ENCODE data around the gene IL2RA. TPM values are rescaled to one million over a fixed set of nuclear protein-coding genes. Genes with fewer than 3 reads are reported as not detected.

Gene IL2RA
- total RNA-seq, 4 donors from 2014 or later: 0.42 to 2.2 (median 0.60) TPM; not detected in 1

DNA sequence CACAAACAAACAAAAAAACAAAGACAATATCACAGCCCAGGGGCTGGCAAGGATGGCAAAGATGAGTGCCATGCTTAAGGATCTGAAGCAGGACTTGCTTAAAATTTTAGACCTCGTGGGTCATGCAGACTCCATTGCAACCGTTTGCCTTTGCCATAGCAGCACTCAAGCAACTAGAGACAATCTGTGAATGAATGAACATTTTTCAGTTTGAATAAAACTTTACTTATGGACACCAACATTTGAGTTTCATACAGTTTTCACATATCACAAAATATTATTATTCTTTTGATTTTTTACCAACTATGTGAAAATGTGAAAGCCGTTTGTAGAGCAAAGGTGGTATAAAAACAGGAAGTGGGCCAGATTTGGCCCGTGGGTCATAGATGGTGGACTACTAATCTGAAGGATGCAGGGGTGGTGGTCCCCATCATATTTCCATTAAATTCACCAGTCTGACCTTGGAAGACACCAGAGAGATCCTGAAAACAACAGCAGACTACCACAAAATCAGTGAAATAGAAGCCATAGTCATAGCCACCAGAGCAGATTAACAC is 18.3 kb upstream of the IL2RA start:
- Histone ChIP-seq H3K4me1 (peaks cover 0 to 13% (median 0%) of the 10 kb centered on the region in 4 donors), H3K27me3 (peaks cover 0 to 26% of the 10 kb centered on the region in 2 donors), H3K9me3 (no peaks in the 10 kb centered on the region), H3K4me3 (no peak overlapping the region), H3K36me3 (no peaks in the 10 kb centered on the region), H3K27ac (no peak overlapping the region)
- no peak for DNase-seq (ENCODE audit: low spot score in 2 of 2)
- WGBS, 2 donors: 81 to 82% methylated on average over 4 of the region's 4 CpGs
- TF ChIP-seq, protein P1, sequence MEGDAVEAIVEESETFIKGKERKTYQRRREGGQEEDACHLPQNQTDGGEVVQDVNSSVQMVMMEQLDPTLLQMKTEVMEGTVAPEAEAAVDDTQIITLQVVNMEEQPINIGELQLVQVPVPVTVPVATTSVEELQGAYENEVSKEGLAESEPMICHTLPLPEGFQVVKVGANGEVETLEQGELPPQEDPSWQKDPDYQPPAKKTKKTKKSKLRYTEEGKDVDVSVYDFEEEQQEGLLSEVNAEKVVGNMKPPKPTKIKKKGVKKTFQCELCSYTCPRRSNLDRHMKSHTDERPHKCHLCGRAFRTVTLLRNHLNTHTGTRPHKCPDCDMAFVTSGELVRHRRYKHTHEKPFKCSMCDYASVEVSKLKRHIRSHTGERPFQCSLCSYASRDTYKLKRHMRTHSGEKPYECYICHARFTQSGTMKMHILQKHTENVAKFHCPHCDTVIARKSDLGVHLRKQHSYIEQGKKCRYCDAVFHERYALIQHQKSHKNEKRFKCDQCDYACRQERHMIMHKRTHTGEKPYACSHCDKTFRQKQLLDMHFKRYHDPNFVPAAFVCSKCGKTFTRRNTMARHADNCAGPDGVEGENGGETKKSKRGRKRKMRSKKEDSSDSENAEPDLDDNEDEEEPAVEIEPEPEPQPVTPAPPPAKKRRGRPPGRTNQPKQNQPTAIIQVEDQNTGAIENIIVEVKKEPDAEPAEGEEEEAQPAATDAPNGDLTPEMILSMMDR (IDR thresholded peaks at IDR 0.05): no peak
- TF ChIP-seq EP300 (IDR thresholded peaks at IDR 0.05) (no peak), POLR2A (IDR thresholded peaks at IDR 0.05) (no peak)

DNA sequence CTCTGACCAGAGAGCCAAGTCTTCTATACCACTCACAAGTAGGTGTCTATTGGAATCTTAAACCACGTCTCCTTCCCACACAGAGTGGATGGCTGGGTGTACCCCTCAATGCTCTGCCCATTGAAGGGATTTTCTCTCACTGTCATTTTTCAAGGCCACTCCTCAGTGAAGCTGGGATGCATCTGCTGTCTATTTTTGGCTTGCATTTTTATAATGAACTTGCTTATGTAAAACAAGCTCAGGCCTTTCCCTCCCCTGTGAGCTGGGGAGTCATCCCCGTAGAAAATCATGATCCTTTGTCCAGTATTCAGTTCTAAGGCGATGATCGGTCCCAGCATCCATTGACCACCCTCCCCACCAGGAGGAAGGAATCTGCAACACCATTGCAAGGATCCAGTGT is 16.9 kb upstream of the IL2RA start:
- no peak overlapping the region for H3K4me3 ChIP-seq
- TF ChIP-seq, protein P1 (IDR thresholded peaks at IDR 0.05): no peak
- TF ChIP-seq EP300 (IDR thresholded peaks at IDR 0.05) (no peak), POLR2A (IDR thresholded peaks at IDR 0.05) (no peak)
- no peak for DNase-seq (ENCODE audit: low spot score in 2 of 2)
- WGBS, 2 donors: 82 to 93% methylated on average over 4 of the region's 4 CpGs
- no peaks in the 10 kb centered on the region for H3K9me3 ChIP-seq
- H3K36me3 ChIP-seq: no peaks in the 10 kb centered on the region
- H3K27me3 ChIP-seq: peaks cover 0 to 26% of the 10 kb centered on the region in 2 donors
- peaks cover 0 to 13% (median 0%) of the 10 kb centered on the region in 4 donors for H3K4me1 ChIP-seq
- H3K27ac ChIP-seq: no peak overlapping the region

DNA sequence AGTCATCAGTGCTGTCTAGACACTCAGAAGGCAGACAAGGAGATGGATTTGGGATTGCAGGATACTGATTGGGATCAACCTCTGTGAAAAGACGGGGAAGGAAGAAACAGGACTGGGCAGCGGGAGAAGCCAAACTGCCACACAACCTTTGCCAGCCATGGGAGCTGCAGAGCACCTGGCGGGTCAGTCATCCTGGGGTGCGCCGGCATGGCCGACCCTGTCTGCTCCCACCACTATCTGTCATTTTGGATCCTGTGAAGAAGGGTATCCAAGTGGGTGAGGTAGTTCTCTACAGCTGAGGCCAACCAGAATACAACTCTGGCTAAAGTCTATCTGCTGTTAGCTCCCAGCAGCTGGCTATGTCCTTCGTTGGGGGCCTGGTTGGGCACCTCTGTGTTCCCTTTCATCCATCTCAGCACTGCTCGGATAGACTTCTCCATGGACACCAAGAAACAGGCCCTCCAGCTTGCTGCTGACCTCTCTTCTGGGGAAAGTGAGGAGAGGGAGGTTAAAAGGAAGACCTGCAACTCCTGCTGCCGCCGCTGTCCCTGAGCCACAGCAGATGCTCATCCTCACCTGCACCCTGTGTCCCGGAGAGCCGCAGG is 15.0 kb upstream of the IL2RA start:
- Histone ChIP-seq H3K9me3 (no peaks in the 10 kb centered on the region), H3K27me3 (peaks cover 0 to 16% of the 10 kb centered on the region in 2 donors), H3K4me3 (no peak overlapping the region), H3K36me3 (no peaks in the 10 kb centered on the region), H3K27ac (no peak overlapping the region), H3K4me1 (peaks cover 0 to 2% (median 0%) of the 10 kb centered on the region in 4 donors)
- DNase-seq (ENCODE audit: low spot score in 2 of 2): no peak
- WGBS, 2 donors: 81 to 87% methylated on average over 12 of the region's 12 CpGs
- TF ChIP-seq, protein P1 (IDR thresholded peaks at IDR 0.05): no peak
- TF ChIP-seq EP300 (IDR thresholded peaks at IDR 0.05) (no peak), POLR2A (IDR thresholded peaks at IDR 0.05) (no peak)

DNA sequence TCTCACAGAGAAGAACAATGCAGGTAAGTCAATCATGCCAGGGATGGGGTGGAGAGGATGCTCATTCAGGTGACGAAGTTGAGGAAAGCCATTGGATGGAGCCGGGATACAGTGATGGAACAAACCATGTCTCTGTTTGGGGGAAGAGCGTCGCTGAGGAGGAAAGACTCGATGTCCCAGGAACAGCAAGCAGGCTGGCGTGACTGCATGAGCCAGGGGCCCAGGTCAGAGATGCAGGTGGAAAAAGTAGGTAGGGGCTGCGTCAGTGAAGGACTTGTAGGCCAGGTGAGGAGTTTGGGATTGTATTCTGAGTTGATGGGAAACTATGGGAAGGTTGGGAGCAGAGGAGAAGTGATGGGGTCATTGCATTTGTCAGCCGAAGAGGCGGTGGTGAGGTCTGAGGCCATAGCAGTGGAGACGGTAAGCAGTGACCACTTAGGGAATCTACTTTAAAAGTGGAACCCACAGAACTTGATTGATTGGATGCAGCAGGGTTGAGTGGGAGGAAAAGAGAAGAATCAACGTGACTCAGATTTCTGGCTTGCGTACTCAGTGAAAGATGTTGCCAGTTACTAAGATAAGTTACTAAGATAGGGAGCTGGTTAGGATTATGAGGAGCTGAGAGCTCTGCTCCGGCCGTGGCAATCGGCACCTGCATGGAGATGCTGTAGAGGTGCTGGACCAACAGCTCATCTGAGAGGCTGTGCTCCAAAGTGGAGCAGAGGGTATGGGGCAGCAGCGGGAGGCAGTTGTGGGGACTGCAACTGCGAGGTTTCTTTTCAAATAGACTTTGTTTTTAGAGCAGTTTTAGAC is 12.5 kb upstream of the IL2RA start:
- no peak for DNase-seq (ENCODE audit: low spot score in 2 of 2)
- peaks cover 0 to 15% (median 0%) of the 10 kb centered on the region in 4 donors for H3K4me1 ChIP-seq
- H3K9me3 ChIP-seq: no peaks in the 10 kb centered on the region
- no peaks in the 10 kb centered on the region for H3K36me3 ChIP-seq
- WGBS, 2 donors: 75 to 78% methylated on average over 17 of the region's 17 CpGs
- H3K27ac ChIP-seq: no peak overlapping the region
- H3K27me3 ChIP-seq: peaks cover 0 to 16% of the 10 kb centered on the region in 2 donors
- TF ChIP-seq, protein P1 (IDR thresholded peaks at IDR 0.05): no peak
- no peak for TF ChIP-seq EP300 (IDR thresholded peaks at IDR 0.05)
- TF ChIP-seq POLR2A (IDR thresholded peaks at IDR 0.05): no peak
- H3K4me3 ChIP-seq: no peak overlapping the region
